Cardiac muscle cell (in vitro differentiated cells and primary cell): Measurements from ENCODE around the gene PTPRT. TPM values are rescaled to one million over a fixed set of nuclear protein-coding genes. Genes with fewer than 3 reads are reported as not detected.

ENCODE experiments used
- DNase-seq, 2 donors: peaks; one replicate each; pipeline versions ENCODE4 v3.0.0 to v3.0.0-alpha.2; 2010 to 2017; ENCODE audit warnings: low read depth in 1 of 2, low spot score in 1 of 2
- H3K27ac ChIP-seq: fragments of 200-600 bp; sonication (generic); 2 replicates; pipeline ENCODE4 v1.5.1; 2016
- H3K27me3 ChIP-seq: fragments of 200-600 bp; sonication (generic); 2 replicates; pipeline ENCODE4 v1.6.0; 2016; ENCODE audit warnings: control low read depth
- H3K36me3 ChIP-seq: fragments of 200-600 bp; sonication (generic); 2 replicates; pipeline ENCODE4 v1.5.1; 2016; ENCODE audit warnings: control low read depth
- H3K4me1 ChIP-seq: fragments of 200-600 bp; sonication (generic); 2 replicates; pipeline ENCODE4 v1.8.1; 2017; ENCODE audit warnings: low read depth, mild to moderate bottlenecking, mixed run types
- H3K4me3 ChIP-seq: fragments of 200-600 bp; sonication (generic); 2 replicates; pipeline ENCODE4 v1.5.1; 2016; ENCODE audit warnings: mild to moderate bottlenecking
- H3K9me3 ChIP-seq: fragments of 200-600 bp; sonication (generic); 2 replicates; pipeline ENCODE4 v1.5.1; 2017; ENCODE audit warnings: low read depth, mild to moderate bottlenecking, control low read depth
- CTCF ChIP-seq: IDR thresholded peaks from 2 replicates; pipeline ENCODE4 v1.5.1; 2012; ENCODE audit warnings: low read depth, mild to moderate bottlenecking, low read length
- polyA plus RNA-seq: library from polyadenylated mRNA; unstranded; fragments of >200 nt; fragmentation: Nextera tagmentation; extraction: Ambion mirVana; gene quantifications from 2 replicates; pipeline ENCODE4 v1.2.1, GENCODE V29; 2016
- total RNA-seq: library from RNA; depleted of rRNA; stranded (reverse); fragments of >200 nt; gene quantifications from 2 replicates; pipeline ENCODE4 v1.2.3, GENCODE V29; 2016

Gene PTPRT
- total and polyA plus RNA-seq, 2 experiments from 2014 or later = 0.30 to 1.4 TPM

- Histone ChIP-seq H3K9me3 (no peaks in the 10 kb centered on the region), H3K27me3 (no peaks in the 10 kb centered on the region), H3K27ac (no peak overlapping the region), H3K4me1 (no peaks in the 10 kb centered on the region), H3K36me3 (no peaks in the 10 kb centered on the region), H3K4me3 (no peak overlapping the region)
- no peak for DNase-seq
- no peak for TF ChIP-seq CTCF
Measured at GRCh38 chr20:42134265-42135098, 1055.2 kb downstream of the PTPRT start.

GRCh38 chr20:42130810-42131596, 1058.7 kb downstream of the PTPRT start:
- Histone ChIP-seq H3K27ac (no peak overlapping the region), H3K4me1 (no peaks in the 10 kb centered on the region), H3K9me3 (no peaks in the 10 kb centered on the region), H3K36me3 (no peaks in the 10 kb centered on the region), H3K27me3 (no peaks in the 10 kb centered on the region), H3K4me3 (no peak overlapping the region)
- DNase-seq = no peak
- no peak for TF ChIP-seq CTCF

GRCh38 chr20:42125426-42125825, 1064.3 kb downstream of the PTPRT start:
- no peak overlapping the region for H3K27ac ChIP-seq
- H3K4me3 ChIP-seq = no peak overlapping the region
- H3K27me3 ChIP-seq = no peaks in the 10 kb centered on the region
- H3K4me1 ChIP-seq = no peaks in the 10 kb centered on the region
- TF ChIP-seq CTCF = no peak
- no peaks in the 10 kb centered on the region for H3K36me3 ChIP-seq
- no peak for DNase-seq
- H3K9me3 ChIP-seq = no peaks in the 10 kb centered on the region

GRCh38 chr20:42123981-42124473, 1065.7 kb downstream of the PTPRT start:
- Histone ChIP-seq H3K4me1 (no peaks in the 10 kb centered on the region), H3K27ac (no peak overlapping the region), H3K9me3 (no peaks in the 10 kb centered on the region), H3K36me3 (no peaks in the 10 kb centered on the region), H3K27me3 (no peaks in the 10 kb centered on the region), H3K4me3 (no peak overlapping the region)
- no peak for TF ChIP-seq CTCF
- DNase-seq = no peak

GRCh38 chr20:42118409-42119125, 1071.1 kb downstream of the PTPRT start:
- no peak for DNase-seq
- no peaks in the 10 kb centered on the region for H3K9me3 ChIP-seq
- H3K27me3 ChIP-seq = no peaks in the 10 kb centered on the region
- no peaks in the 10 kb centered on the region for H3K36me3 ChIP-seq
- H3K4me1 ChIP-seq = no peaks in the 10 kb centered on the region
- TF ChIP-seq CTCF = no peak
- no peak overlapping the region for H3K27ac ChIP-seq
- H3K4me3 ChIP-seq = no peak overlapping the region
